ENCODE results near the gene ZNF180.
A peak's percentile ranks its signal among the peaks of the same experiment; 100 is the strongest.
"Not testable (repeated sequence)": the region's sequence is repeated elsewhere in the genome, so short reads cannot be mapped to it uniquely, and the experiment has no call there.

ZNF180 gene

DNA sequence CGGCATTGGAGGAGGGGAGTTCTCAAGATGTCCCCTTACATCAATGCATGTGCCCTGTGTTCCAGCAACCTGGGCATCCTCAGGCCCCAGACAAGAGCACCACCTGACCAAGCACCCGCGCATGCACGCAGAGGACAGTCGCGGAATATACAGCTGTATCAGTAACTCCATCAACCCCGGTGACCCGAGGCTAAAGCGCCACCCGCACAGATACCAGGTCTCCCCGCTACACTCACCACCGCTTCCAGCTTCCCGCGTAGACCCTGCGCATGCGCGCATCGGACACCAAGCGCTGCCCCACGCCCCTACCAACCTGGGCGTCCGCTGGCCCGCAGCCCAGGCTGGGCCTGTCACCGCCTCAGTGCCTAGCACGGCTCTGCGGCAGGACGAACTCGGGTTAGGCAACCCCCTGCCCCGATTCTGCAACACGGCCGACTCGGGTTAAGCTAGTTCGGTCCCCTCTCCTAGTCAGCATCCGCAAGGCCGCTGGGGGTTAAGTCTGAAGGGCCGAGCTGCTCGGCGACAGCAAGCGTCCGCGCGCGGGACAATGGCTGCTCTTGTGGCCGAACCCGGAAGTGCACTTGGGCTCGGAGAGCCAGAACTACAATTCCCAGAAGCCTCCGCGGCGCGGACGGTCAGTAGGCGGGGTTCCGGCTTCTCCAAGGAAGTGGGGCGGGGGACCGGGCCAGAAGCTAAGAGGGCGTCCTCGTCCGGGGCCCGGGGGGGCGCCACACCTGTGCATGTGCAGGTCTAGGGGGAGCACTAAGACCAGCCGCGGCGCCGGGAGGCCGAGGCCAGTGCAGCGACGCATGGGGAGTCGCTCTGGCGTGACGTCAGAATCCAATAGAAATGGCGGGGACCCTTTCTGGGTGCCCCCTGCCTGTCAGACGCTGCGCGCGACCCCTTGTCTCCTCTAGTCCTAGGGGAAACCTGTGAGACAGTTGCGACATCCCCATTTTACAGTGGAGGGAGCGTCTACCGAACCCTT, at the start of gene ZNF180:
Gene ZNF180, minus strand, starts transcription at position 561 of the 988 bp plus-strand sequence. CDS start 3,188 bp downstream, outside the sequence.
- peak; percentile 95 for DNase-seq

DNA sequence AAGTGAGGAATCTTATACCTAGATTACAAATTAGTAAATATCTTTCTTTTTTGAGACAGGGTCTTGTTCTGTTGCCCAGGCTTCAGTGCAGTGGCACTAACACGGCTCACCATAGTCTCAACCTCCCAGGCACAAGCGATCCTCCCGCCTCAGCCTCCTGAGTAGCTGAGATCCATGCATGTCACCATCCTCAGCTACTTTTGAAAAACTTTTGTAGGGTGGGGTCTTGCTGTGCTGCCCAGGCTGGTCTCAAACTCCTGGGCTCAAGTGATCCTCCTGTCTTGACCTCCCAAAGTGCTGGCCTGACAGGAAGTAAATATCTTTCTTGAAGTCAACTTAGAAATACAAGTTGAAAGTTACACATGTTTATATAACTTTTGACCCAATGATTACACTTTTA, 49.2 kb upstream of the ZNF180 start:
- DNase-seq, result no peak

DNA sequence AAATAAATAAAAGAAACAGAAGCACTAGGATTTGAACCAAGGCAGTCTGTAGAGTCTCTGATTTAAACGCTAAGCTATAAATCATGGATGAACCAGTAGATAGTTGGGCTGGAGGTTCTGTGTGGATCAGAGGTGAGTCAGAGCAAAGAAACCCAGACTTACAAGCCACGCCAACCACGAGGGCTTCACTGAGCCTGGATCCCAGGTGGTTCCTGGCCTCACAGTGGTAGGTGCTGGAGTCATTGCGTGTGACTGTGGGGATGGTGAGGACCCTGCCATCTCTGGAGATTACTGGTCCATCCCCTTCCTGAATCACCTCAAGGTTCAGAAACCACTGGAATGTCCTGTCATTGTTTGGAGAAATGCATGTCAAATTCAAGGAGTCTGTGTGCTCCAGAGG, 48.4 kb upstream of the ZNF180 start:
- DNase-seq, result no peak

DNA sequence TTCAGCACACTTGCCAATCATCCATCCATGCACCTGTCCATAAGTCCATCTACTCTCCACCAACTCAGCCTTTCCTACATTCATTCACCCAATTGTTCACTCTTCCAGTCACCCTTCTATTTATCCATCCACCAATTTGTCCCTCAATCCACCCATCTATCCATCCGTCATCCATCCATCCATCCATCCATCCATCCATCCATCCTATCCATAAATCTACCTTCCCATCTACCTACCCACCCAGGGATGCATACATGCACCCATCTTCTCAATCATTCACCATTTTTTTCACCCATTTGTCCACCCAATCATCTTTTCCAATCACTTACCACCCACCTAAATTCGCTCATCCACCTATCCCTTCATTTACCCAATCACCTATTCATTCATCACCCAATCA, 43.7 kb upstream of the ZNF180 start:
- no peak for DNase-seq

DNA sequence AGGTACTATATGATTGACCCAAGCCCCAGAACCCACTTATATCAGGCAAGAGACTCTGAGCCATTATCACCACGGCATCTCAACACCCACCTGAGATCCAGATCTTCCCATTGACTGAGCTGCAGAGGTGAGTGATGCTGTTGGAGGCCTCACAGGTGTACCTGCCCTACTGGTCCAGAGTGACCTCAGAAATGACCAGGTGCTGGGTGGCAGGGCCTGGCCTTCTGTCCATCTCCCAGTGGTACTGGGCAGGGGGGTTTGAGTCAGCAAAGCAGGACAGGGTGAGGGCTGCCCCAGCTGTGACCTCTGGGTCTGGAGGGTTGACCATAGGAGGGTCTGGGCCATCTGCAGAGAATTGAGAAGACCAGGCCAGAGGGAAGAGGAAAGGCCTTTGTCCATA, 42.3 kb upstream of the ZNF180 start:
- no peak for DNase-seq

GRCh38 chr19:44540736-44541135, 40.4 kb upstream of the ZNF180 start:
- no peak for DNase-seq

DNA sequence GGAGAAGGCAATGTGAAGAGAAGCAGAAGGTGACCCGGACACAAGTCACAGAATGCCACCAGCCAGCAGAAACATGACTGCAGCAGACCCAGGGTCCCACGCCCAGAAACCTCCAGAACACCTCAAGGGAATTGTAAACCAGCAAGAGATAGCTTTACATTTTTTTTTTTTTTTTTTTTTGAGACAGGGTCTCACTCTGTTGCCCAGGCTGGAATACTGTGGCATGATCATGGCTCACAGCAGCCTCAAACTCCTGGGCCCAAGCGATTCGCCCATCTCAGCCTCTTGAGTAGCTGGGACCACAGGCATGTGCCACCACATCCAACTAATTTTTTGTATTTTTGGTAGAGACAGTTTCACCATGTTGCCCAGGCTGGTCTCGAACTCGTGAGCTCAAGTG, 39.7 kb upstream of the ZNF180 start:
- DNase-seq, result no peak

GRCh38 chr19:44539236-44539826, 39.0 kb upstream of the ZNF180 start:
- DNase-seq, result no peak

- DNase-seq, result not testable (repeated sequence)
Measured at GRCh38 chr19:44535361-44535760, 35.0 kb upstream of the ZNF180 start.

DNA sequence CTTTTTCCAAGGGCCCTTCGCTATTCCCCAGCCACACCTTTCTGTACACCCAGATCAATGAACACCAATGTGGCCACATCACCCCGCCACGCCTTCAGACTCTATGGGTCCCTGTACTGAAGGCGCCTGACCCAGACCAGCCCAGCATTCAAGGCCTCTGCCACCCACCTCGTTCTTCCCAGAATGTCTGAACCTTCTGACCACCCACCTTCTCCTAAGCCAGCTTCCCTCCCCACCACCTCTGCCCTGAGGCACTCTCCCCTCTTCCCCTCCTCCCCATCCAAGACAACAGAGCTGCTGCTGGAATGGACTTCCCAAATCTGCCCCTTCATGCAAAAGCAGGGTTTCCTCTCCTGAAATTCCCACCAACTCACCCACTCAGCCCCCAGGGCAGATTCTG, 32.5 kb upstream of the ZNF180 start:
- DNase-seq, result no peak

- DNase-seq, result no peak
Measured at GRCh38 chr19:44530777-44531176, 30.5 kb upstream of the ZNF180 start.

DNA sequence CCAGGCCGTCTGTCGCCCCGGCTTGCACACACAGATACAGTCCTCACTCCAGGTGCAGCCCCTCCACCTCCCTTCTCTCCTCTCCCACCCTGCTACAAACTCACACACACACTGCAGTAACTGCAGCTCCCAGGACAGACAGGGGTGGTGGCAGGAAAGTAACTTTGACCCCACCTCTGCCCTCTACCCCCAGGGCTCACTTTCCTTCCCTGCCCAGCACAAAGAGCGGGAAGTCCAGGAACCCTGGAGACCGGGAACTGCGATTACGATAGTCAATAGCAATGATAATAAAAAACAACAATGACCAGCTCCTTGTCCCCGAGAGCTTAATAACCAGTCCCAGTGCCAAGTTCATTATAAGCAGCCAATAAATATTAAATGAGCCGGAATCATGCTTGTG, 29.2 kb upstream of the ZNF180 start, which contains the start of gene CEACAM20:
Gene CEACAM20, minus strand, starts transcription at position 140 of the 400 bp plus-strand sequence. CDS start 166 bp downstream, outside the sequence.
- DNase-seq, result no peak

DNA sequence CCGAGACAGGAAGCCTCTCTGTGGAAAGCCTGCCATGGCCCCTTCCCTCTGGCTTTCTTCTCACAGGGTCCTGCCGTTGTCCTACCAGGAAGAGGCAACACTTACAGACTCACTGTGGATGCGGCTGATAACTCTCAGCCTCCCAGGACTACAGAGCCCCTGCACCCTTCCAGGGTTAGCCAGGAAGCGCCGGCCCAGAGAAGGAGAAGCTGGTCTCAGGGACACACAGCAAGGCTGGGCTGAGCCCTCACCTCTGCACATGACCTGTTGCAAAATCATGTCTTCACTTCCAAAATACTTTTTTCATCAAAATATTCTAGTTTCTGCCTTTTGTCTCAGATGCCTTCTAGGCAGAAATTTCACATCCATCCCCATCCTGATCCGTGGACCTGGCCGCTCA, 27.2 kb upstream of the ZNF180 start:
- no peak for DNase-seq

DNA sequence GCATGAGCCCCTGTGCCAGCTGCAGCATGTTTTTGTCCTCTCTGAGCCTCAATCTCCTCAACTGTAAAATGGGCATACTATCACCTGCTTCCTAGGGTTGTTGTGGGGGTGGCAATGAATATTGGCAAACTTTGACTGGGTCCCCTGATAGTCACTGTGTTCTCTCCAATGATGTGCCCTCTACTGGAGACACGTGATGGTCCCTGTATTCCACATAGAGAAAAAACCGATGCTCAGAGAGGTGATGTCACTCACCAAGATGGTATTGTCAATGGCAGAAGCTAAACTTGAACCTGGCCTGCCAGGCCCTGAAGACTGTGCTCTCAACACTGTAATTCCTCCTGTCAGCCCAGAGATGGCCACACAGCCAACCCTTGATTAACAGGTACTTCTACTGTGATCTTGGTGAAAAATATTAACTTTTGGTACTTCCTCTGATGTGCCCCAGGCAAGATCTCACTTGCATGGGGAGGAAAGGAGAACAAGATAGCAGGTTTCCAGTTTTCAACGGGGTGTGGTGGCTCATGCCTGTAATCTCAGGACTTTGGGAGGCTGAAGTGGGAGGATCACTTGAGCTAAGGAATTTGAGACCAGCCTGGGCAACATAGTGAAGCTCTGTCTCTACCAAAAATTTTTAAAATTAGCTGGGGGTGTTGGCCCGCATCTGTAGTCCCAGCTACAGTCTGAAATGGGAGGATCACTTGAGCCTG, 25.6 kb upstream of the ZNF180 start:
- DNase-seq, result no peak

- DNase-seq, result no peak
Measured at GRCh38 chr19:44521370-44521769, 21.0 kb upstream of the ZNF180 start.

GRCh38 chr19:44517146-44517545, 16.8 kb upstream of the ZNF180 start:
- DNase-seq, result no peak

GRCh38 chr19:44515907-44516306, 15.6 kb upstream of the ZNF180 start:
- no peak for DNase-seq

- DNase-seq, result no peak
Measured at GRCh38 chr19:44515031-44515430, 14.7 kb upstream of the ZNF180 start.

- DNase-seq, result no peak
Measured at GRCh38 chr19:44512326-44513298, 12.3 kb upstream of the ZNF180 start.

- no peak for DNase-seq
Measured at GRCh38 chr19:44509478-44509877, 9.2 kb upstream of the ZNF180 start.

GRCh38 chr19:44499559-44499958, 763 bp downstream of the ZNF180 start:
- no peak for DNase-seq

GRCh38 chr19:44498988-44499387, 1.3 kb downstream of the ZNF180 start:
- no peak for DNase-seq

All from activated gamma-delta T cell treated with Interleukin-2 at 50 U/mL for 16 hours (primary cell).